ENCODE data around the gene HRH2.

Gene HRH2

GRCh38 chr5:175674731-175675346 is 17.0 kb downstream of the HRH2 start:
- Histone ChIP-seq H3K79me2 (ENCODE audit: control insufficient read depth, low read length) (no peaks in the 10 kb centered on the region), H3K9me2 (replicated peaks; ENCODE audit: control insufficient read depth, low read length) (no peaks in the 10 kb centered on the region), H4K20me1 (ENCODE audit: control insufficient read depth, insufficient read depth, low read depth, low read length) (no peaks in the 10 kb centered on the region), H3K36me3 (ENCODE audit: control insufficient read depth, low read length) (no peaks in the 10 kb centered on the region), H3K4me2 (ENCODE audit: low read length) (no peak overlapping the region), H3K27ac (ENCODE audit: low read depth, low read length) (no peak overlapping the region), H3K9me3 (ENCODE audit: control insufficient read depth, insufficient read depth, low read length) (no peaks in the 10 kb centered on the region), H3K27me3 (ENCODE audit: control insufficient read depth, low read length) (no peaks in the 10 kb centered on the region), H3K4me3 (ENCODE audit: low read length) (no peak overlapping the region), H3K4me1 (ENCODE audit: control insufficient read depth, low read length) (no peaks in the 10 kb centered on the region), H3F3A (ENCODE audit: control insufficient read depth, insufficient read depth) (no peaks in the 10 kb centered on the region)
- no peak for TF ChIP-seq EZH2phosphoT487 (IDR thresholded peaks at IDR 0.05; ENCODE audit: borderline replicate concordance, low read length)
- TF ChIP-seq CTCF (IDR thresholded peaks at IDR 0.05; ENCODE audit: low read depth, low read length, poor library complexity, severe bottlenecking): no peak

- TF ChIP-seq CTCF (IDR thresholded peaks at IDR 0.05; ENCODE audit: low read depth, low read length, poor library complexity, severe bottlenecking) (no peak), EZH2phosphoT487 (IDR thresholded peaks at IDR 0.05; ENCODE audit: borderline replicate concordance, low read length) (no peak)
- H3K4me2 ChIP-seq (ENCODE audit: low read length): no peak overlapping the region
- H3K27me3 ChIP-seq (ENCODE audit: control insufficient read depth, low read length): no peaks in the 10 kb centered on the region; the same call in 1 of the 2 replicates
- H3K4me1 ChIP-seq (ENCODE audit: control insufficient read depth, low read length): no peaks in the 10 kb centered on the region
- H3K4me3 ChIP-seq (ENCODE audit: low read length): no peak overlapping the region
- no peaks in the 10 kb centered on the region for H3F3A ChIP-seq (ENCODE audit: control insufficient read depth, insufficient read depth)
- no peaks in the 10 kb centered on the region for H4K20me1 ChIP-seq (ENCODE audit: control insufficient read depth, insufficient read depth, low read depth, low read length)
- H3K9me2 ChIP-seq (replicated peaks; ENCODE audit: control insufficient read depth, low read length): no peaks in the 10 kb centered on the region
- H3K9me3 ChIP-seq (ENCODE audit: control insufficient read depth, insufficient read depth, low read length): no peaks in the 10 kb centered on the region
- no peak overlapping the region for H3K27ac ChIP-seq (ENCODE audit: low read depth, low read length)
- H3K79me2 ChIP-seq (ENCODE audit: control insufficient read depth, low read length): no peaks in the 10 kb centered on the region
- no peaks in the 10 kb centered on the region for H3K36me3 ChIP-seq (ENCODE audit: control insufficient read depth, low read length)
Measured at GRCh38 chr5:175675873-175676272, 18.0 kb downstream of the HRH2 start.

GRCh38 chr5:175677571-175677970 is 19.7 kb downstream of the HRH2 start:
- no peak for TF ChIP-seq CTCF (IDR thresholded peaks at IDR 0.05; ENCODE audit: low read depth, low read length, poor library complexity, severe bottlenecking)
- no peak for TF ChIP-seq EZH2phosphoT487 (IDR thresholded peaks at IDR 0.05; ENCODE audit: borderline replicate concordance, low read length)
- Histone ChIP-seq H3K27ac (ENCODE audit: low read depth, low read length) (no peak overlapping the region), H3K9me3 (ENCODE audit: control insufficient read depth, insufficient read depth, low read length) (no peaks in the 10 kb centered on the region), H3K4me2 (ENCODE audit: low read length) (no peak overlapping the region), H3K79me2 (ENCODE audit: control insufficient read depth, low read length) (no peaks in the 10 kb centered on the region), H3K36me3 (ENCODE audit: control insufficient read depth, low read length) (no peaks in the 10 kb centered on the region), H3K9me2 (replicated peaks; ENCODE audit: control insufficient read depth, low read length) (no peaks in the 10 kb centered on the region), H3F3A (ENCODE audit: control insufficient read depth, insufficient read depth) (no peaks in the 10 kb centered on the region), H3K4me1 (ENCODE audit: control insufficient read depth, low read length) (no peaks in the 10 kb centered on the region), H3K27me3 (ENCODE audit: control insufficient read depth, low read length) (no peaks in the 10 kb centered on the region; the same call in 1 of the 2 replicates), H4K20me1 (ENCODE audit: control insufficient read depth, insufficient read depth, low read depth, low read length) (no peaks in the 10 kb centered on the region), H3K4me3 (ENCODE audit: low read length) (no peak overlapping the region)
